HepG2 (cell line): ENCODE data around the gene AATF.

Experiments
- CAMTA2 ChIP-seq: sonication (generic); formaldehyde crosslinking; IDR thresholded peaks from 2 replicates; pipeline ENCODE4 v1.4.0; 2020; ENCODE audit warnings: mild to moderate bottlenecking, missing genetic modification reagents, borderline replicate concordance
- CREB1 ChIP-seq, 2 experiments: fragments of 450-650 bp in 1 of 2; IDR thresholded peaks; 2 replicates each; pipeline ENCODE4 v1.6.1; 2016 to 2017; ENCODE audit warnings: control low read depth in 1 of 2, mild to moderate bottlenecking in 1 of 2, missing compliant biosample characterization in 1 of 2, missing genetic modification characterization in 1 of 2
- EZH2 ChIP-seq: conservative IDR thresholded peaks from 2 replicates; pipeline ENCODE4 v1.6.1; 2012; ENCODE audit warnings: mild to moderate bottlenecking, low read depth, low read length, moderate library complexity
- IKZF1 ChIP-seq: fragments of 450-650 bp; IDR thresholded peaks from 2 replicates; pipeline ENCODE4 v1.7.1; 2016
- MAF1 ChIP-seq: sonication (generic); formaldehyde crosslinking; IDR thresholded peaks from 2 replicates; pipeline ENCODE4 v1.5.0; 2020; ENCODE audit warnings: missing genetic modification reagents, borderline replicate concordance
- POLR2A ChIP-seq, 2 experiments: IDR thresholded peaks; 2 replicates each; pipeline ENCODE4 v1.6.1; 2011; ENCODE audit warnings: low read depth in 2 of 2, low read length in 2 of 2, mild to moderate bottlenecking in 1 of 2, moderate library complexity in 1 of 2; ENCODE audit not compliant: insufficient read depth in 1 of 2
- REST ChIP-seq, 2 experiments: IDR thresholded peaks; 2 replicates each; pipeline ENCODE4 v1.6.1; 2011 to 2012; ENCODE audit warnings: low read length in 2 of 2, borderline replicate concordance in 1 of 2, low read depth in 1 of 2, mild to moderate bottlenecking in 1 of 2, moderate library complexity in 1 of 2
- SETDB1 ChIP-seq: sonication (generic); formaldehyde crosslinking; IDR thresholded peaks from 2 replicates; pipeline ENCODE4 v1.5.1; 2020; ENCODE audit warnings: missing genetic modification reagents, mild to moderate bottlenecking, borderline replicate concordance
- USF2 ChIP-seq, 2 experiments: sonication (generic) in 1 of 2; formaldehyde crosslinking in 1 of 2; IDR thresholded peaks; 2 replicates each; pipeline versions ENCODE4 v1.5.1 to v1.6.1; 2011 to 2020; ENCODE audit warnings: borderline replicate concordance in 1 of 2, low read depth in 1 of 2, low read length in 1 of 2, mild to moderate bottlenecking in 1 of 2, missing genetic modification reagents in 1 of 2, moderate library complexity in 1 of 2
- ZNF382 ChIP-seq: sonication (generic); formaldehyde crosslinking; IDR thresholded peaks from 2 replicates; pipeline ENCODE4 v1.5.0; 2020; ENCODE audit warnings: missing genetic modification reagents, mild to moderate bottlenecking, borderline replicate concordance
- TF ChIP-seq, protein P1 (sequence below): sonication (generic); formaldehyde crosslinking; IDR thresholded peaks from 2 replicates; pipeline ENCODE4 v1.4.0; 2020; ENCODE audit warnings: missing genetic modification reagents
- TF ChIP-seq, protein P2 (sequence below): sonication (generic); formaldehyde crosslinking; IDR thresholded peaks from 2 replicates; pipeline ENCODE4 v1.4.0; 2020; ENCODE audit warnings: missing genetic modification reagents

DNA sequence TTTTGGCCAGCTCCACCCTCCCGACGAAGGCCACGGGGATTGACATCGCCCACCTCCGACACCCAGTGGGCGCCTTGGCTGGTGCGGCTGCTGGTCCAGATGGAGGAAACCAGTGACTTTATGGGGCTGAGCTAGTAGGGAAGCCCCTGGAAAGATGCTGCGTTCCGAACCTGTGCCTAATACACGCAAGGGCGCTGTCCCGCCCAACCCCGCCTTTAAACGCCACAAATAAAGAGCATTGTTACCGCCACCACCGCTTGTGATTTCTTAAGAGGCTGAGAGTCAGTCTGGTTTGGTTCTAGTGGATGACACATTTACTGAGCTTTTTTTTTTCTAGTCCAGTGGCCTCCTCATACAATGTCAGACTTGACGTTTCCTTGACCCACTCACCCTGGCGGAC, 107.9 kb downstream of the AATF start:
- TF ChIP-seq USF2 (IDR thresholded peaks at IDR 0.05; ENCODE audit: low read depth, low read length) (no peak), USF2 (CRISPR knock-in tag; IDR thresholded peaks at IDR 0.05; ENCODE audit: borderline replicate concordance) (no peak), EZH2 (no peak), CAMTA2 (CRISPR knock-in tag) (no peak), CREB1 (IDR thresholded peaks at IDR 0.05) (no peak), CREB1 (CRISPR knock-in tag; IDR thresholded peaks at IDR 0.05) (no peak), SETDB1 (CRISPR knock-in tag) (no peak), POLR2A (IDR thresholded peaks at IDR 0.05; ENCODE audit: insufficient read depth in 1 of 2, low read depth in 2 of 2, low read length in 2 of 2) (no peak), ZNF382 (no peak), IKZF1 (no peak), REST (IDR thresholded peaks at IDR 0.05; ENCODE audit: borderline replicate concordance in 1 of 2, low read depth in 1 of 2, low read length in 2 of 2) (no peak), MAF1 (CRISPR knock-in tag) (no peak)
- TF ChIP-seq, protein P1, sequence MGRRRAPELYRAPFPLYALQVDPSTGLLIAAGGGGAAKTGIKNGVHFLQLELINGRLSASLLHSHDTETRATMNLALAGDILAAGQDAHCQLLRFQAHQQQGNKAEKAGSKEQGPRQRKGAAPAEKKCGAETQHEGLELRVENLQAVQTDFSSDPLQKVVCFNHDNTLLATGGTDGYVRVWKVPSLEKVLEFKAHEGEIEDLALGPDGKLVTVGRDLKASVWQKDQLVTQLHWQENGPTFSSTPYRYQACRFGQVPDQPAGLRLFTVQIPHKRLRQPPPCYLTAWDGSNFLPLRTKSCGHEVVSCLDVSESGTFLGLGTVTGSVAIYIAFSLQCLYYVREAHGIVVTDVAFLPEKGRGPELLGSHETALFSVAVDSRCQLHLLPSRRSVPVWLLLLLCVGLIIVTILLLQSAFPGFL (CRISPR knock-in tag): no peak
- TF ChIP-seq, protein P2, sequence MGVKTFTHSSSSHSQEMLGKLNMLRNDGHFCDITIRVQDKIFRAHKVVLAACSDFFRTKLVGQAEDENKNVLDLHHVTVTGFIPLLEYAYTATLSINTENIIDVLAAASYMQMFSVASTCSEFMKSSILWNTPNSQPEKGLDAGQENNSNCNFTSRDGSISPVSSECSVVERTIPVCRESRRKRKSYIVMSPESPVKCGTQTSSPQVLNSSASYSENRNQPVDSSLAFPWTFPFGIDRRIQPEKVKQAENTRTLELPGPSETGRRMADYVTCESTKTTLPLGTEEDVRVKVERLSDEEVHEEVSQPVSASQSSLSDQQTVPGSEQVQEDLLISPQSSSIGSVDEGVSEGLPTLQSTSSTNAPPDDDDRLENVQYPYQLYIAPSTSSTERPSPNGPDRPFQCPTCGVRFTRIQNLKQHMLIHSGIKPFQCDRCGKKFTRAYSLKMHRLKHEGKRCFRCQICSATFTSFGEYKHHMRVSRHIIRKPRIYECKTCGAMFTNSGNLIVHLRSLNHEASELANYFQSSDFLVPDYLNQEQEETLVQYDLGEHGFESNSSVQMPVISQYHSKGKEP (CRISPR knock-in tag): no peak
